Neuron (in vitro differentiated cells): ENCODE results near the gene TNFRSF18.

Experiments used
- H2AFZ ChIP-seq: one replicate; pipeline ENCODE4 v1.6.1; 2013; ENCODE audit warnings: low read depth, mild to moderate bottlenecking, inconsistent platforms, low read length, moderate library complexity
- H3K27me3 ChIP-seq: one replicate; pipeline ENCODE4 v1.6.1; 2013; ENCODE audit warnings: low read length; ENCODE audit not compliant: insufficient read depth
- H3K36me3 ChIP-seq: one replicate; pipeline ENCODE4 v1.6.1; 2013; ENCODE audit warnings: low read length; ENCODE audit not compliant: insufficient read depth
- H3K4me1 ChIP-seq: one replicate; pipeline ENCODE4 v1.6.1; 2013; ENCODE audit warnings: low read length; ENCODE audit not compliant: insufficient read depth
- H3K4me3 ChIP-seq: 2 replicates; pipeline ENCODE4 v1.5.1; 2013; ENCODE audit warnings: mild to moderate bottlenecking, low read length, moderate library complexity
- H3K9me3 ChIP-seq: one replicate; pipeline ENCODE4 v1.6.1; 2013; ENCODE audit warnings: low read length

Gene TNFRSF18

DNA sequence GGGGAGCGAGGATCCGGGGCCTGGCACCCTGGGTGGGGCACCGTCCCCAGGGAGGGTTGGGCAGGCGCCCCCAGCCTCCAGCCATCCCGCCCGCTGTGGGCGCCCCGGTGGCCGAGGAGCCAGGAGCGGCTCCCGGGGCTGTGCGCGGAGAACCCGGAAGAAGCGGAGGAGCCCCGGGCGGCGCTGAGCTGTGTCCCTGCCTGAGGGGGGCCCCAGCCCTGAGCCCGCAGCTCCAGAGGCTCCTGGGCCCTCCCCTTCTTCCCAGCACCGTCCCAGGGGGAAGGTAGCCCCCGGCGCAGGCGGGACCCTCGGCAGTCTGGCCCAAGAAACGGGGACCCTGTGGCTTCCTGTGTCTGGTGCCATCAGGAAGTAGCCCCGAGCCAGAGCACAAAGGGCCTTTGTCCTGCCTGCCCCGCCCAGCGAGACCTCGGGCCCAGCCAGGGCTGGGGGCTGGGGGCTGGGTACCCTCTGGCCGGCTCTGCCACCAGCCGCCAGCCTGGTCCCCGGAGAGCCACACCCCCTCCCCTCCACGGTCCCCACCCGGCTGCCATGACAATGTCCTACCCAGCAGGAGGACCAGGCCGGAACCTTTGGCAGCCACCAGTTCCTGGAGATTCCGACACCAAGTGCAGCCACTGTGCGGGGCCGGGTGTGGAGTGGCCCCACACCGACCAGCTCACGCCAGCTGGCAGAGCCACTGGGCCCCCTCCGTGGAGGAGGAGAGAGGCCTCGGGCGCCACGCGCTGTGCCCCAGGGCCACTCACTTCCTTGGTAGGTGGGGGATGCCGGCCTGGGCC lies 48.3 kb downstream of the TNFRSF18 start:
- Histone ChIP-seq H3K27me3 (no peaks in the 10 kb centered on the region), H3K36me3 (no peaks in the 10 kb centered on the region), H3K9me3 (peaks cover 4% of the 10 kb centered on the region), H3K4me1 (no peaks in the 10 kb centered on the region), H2AFZ (peak overlapping the region; percentile 53), H3K4me3 (no peak overlapping the region)

DNA sequence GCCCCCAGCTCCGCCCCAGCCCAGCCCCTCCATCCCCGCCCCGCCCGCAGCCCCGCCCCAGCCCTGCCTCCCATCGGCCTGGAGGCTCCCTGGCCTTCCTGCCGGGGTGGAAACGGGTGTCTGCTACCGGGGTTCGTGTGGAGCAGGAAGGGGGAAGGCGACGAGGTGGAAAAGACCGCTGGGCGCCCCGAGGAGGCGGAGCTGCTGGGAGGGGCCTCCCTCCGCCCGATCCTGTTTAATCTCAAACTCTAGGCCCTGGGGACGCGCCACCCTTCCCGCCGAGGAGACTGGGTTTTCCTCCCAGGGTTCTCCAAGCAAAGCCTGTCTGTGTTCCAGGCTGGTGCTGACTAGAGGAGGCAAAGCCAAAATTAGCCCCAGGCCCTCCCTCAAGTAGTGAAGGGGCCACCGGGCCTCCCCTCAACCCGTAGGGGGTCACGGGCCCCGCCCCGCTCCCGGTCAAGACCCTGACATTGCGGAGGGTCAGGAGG lies 48.9 kb downstream of the TNFRSF18 start:
- H3K4me3 ChIP-seq, result peak overlapping the region; percentile 17
- H3K4me1 ChIP-seq, result no peaks in the 10 kb centered on the region
- no peaks in the 10 kb centered on the region for H3K27me3 ChIP-seq
- H3K36me3 ChIP-seq, result no peaks in the 10 kb centered on the region
- no peak overlapping the region for H2AFZ ChIP-seq
- H3K9me3 ChIP-seq, result peaks cover 5% of the 10 kb centered on the region

DNA sequence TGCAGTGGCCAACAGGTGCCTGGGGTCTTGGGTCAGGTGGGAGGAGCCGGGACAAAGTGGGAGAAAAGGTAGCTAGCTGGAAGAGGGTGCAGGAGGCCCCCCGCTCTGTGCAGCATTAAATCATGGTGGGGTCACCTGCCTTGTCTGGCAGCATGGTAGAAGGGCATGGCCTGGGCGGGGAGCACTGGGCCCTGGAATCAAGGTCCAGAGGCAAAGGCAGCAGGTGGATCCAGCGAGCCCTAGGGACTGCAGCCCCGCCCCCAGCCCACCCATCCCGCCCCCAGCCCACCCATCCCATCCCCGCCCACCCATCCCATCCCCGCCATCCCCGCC lies 49.4 kb downstream of the TNFRSF18 start:
- Histone ChIP-seq H3K4me3 (no peak overlapping the region), H2AFZ (no peak overlapping the region), H3K4me1 (no peaks in the 10 kb centered on the region), H3K27me3 (no peaks in the 10 kb centered on the region), H3K36me3 (no peaks in the 10 kb centered on the region), H3K9me3 (peaks cover 6% of the 10 kb centered on the region)

DNA sequence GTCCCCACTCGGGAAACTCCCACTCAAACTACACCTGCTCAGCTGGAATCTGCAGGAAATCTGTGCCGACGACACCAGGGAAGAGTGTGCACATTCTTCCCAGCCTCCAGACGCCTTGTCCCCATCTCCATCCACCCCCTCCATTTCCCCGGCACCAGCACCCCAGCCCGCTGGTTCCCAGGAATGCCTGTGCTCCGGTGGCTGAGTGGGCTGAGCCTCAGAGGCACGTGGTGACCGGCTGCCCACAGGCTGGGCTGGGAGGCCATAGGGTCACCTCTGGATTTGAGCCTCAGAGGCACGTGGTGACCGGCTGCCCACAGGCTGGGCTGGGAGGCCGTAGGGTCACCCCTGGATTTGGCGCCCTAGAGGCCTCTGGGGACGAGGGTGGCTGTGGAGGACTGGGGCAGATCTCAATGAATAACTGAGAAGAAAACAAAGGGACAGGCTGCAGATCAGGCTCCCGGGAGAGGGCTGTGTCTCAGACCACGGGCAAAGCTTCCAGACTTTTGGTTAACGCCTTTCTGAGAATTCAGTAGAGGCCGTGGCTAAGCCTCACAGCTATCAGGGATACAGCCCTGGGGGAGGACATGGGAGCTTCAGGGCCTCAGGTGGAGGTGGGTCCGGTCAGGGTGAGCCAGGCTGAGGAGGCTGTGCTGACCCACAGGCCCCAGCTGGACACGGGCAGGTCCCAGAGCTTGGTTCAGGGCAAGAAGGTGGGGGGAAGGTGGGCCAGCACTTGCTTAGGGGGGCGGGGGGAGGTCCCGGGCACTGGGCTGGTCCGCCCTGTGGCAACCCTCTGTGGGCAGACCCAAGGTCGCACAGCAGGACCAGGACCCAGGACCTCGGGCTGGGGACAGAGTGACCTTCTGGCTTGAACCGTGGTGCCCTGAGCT lies 50.0 kb downstream of the TNFRSF18 start:
- H3K36me3 ChIP-seq, result no peaks in the 10 kb centered on the region
- no peak overlapping the region for H2AFZ ChIP-seq
- no peak overlapping the region for H3K4me3 ChIP-seq
- H3K9me3 ChIP-seq, result peaks cover 6% of the 10 kb centered on the region
- no peaks in the 10 kb centered on the region for H3K27me3 ChIP-seq
- H3K4me1 ChIP-seq, result no peaks in the 10 kb centered on the region

DNA sequence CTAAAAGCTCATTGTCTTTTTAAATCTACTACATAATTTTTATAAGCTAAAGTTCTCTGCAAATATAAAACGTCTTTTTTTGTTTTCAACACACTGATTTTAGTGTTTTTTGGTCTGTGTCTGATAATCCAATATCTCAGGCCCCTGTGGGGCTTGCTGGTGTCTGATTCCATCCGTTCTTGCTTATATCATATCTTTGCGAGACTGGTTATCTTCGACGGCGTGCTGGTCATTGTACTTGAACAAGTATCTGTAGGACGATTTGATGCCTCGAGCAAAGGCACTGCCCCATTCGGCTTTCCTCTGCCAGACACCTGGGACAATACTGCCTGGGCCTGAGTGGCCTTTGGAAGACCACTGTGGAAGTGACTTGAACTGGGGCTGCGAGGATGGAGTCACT lies 51.1 kb downstream of the TNFRSF18 start:
- no peaks in the 10 kb centered on the region for H3K27me3 ChIP-seq
- peaks cover 6% of the 10 kb centered on the region for H3K9me3 ChIP-seq
- H3K36me3 ChIP-seq, result no peaks in the 10 kb centered on the region
- no peak overlapping the region for H3K4me3 ChIP-seq
- H2AFZ ChIP-seq, result no peak overlapping the region
- H3K4me1 ChIP-seq, result no peaks in the 10 kb centered on the region

DNA sequence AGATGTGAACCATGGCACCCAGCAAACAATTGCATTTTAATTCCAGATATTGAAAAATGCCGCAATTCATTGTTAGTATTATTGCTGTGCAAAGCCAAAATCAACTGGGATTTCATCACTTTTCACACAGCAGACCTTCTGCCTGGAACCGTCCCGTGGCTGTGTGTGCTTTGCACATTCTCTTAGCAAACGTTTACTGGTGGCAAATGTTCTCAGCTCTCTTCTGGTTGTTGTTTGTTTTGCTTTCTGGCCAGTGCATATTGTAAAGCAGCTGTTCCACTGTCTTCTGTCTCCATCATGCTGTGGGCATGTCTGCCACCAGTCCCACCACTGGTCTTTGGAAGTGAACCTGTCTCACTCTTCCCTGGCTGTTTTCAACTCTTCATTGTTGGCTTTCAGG lies 52.5 kb downstream of the TNFRSF18 start:
- Histone ChIP-seq H3K9me3 (peaks cover 6% of the 10 kb centered on the region), H3K27me3 (no peaks in the 10 kb centered on the region), H3K4me1 (no peaks in the 10 kb centered on the region), H3K4me3 (no peak overlapping the region), H2AFZ (no peak overlapping the region), H3K36me3 (no peaks in the 10 kb centered on the region)
